HG03439 (cell line): Measurements from ENCODE around the gene PRDM11.

Source experiments
- ATAC-seq: cut with Tn5 transposase; IDR thresholded peaks from one replicate; pipeline ENCODE4 v1.9.1; 2021; ENCODE audit warnings: mild to moderate bottlenecking, moderate library complexity; ENCODE audit not compliant: unreplicated experiment

The PRDM11 gene

DNA sequence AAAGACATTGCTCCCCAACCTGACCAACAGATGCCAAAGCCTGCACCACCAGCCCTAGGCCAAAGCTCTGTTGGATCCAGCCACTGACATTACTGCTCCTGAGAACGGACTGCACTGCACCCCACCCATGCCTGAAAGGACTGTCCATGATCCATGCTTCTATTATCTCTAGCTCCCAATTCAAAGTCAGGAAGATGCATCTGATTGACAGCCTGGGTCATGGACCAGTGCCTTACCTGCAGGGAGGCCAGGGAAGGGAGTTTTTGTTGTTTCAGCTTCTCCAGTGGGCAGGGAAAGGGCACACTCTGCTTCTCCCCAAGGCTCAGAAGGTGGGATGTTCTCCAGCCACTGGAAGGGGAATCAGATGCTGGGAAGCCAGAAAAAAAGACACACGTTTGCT, 4.8 kb upstream of the PRDM11 start:
- ATAC-seq, result no peak

- no peak for ATAC-seq
Observed at GRCh38 chr11:45142241-45143055, 4.0 kb upstream of the PRDM11 start.

- no peak for ATAC-seq
Observed at GRCh38 chr11:45143494-45143893, 2.9 kb upstream of the PRDM11 start.

DNA sequence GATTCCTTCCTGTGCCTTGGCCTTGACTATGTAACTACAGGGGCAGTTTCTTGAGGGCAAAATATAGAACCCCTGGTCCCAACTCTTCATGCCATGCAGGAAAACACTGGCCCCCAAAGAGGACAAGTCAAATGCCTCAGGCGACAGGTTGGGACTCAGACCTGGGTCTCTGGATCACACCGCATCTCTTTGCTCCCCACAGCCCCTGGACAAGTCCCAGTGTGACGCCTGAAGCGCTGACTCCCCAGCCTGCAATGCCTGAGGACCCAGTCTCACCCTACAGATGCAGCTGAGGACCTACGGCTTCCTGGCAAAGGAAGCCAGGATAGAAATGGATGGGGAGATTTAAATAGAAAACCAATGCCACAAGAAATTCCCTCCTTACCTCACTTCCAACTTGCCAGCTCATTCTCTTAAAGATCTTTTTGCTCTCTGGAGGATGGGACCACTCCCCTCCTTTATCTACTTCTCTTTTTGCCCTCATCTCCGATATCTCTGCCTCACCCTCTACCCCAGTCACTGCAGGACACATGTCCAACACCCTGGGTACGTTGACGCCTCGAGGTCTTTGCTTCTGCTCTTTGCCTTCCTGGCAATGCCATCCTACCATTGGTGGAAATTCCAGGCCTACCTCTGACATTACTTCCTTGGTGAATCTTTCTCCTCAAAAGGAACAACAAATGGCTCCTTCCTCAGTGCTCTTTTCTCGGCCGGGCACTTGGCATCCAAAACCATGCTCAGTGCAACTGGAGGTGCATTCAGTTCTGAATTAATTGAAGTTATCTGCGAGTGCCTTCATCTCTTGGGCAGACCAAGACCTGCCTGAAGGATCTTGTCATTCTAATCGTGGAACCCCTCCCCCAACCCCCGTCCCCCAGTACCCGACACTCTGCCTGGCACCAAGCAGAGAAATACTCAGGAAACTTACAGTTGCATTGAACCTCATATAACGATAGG, 2.0 kb upstream of the PRDM11 start:
- no peak for ATAC-seq

GRCh38 chr11:45145083-45145378, 1.4 kb upstream of the PRDM11 start:
- ATAC-seq, result no peak

GRCh38 chr11:45145379-45146071, 914 bp upstream of the PRDM11 start:
- no peak for ATAC-seq

DNA sequence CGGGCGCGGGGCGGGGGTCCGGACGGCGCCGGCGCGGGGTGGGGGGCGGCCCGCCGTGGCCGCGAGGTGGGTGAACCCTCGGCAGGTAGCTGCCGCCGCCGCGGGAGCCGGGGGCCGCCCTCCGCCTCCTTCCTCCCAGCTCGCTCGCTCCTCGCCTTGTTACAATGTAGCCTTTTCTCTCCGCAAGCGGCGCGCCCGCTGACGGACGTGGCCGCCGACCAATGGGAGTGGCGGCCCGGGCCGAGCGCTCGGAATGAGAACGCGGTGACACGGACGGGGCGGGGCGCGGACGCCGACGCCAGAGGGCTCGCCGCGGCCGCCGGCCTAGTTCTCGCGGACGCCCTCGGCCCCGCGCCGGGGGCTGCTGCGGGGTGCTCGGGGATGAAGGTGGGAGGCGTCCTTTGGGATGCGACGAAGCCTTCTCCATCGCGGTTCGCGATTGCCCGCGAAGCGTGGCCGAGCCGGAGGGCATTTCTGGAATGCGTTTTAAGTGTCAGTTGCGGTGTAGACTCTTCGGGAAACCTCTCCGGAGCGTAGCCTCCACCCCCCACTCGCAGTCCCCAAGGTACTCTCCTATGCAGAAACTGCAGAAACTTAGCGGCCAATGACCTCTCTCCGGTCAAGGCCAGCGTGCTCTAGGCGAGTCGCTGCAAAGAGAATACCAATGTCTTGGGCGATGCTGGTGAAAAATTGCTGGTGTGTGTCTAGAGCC, 734 bp downstream of the PRDM11 start:
- peak; percentile 98 for ATAC-seq

- no peak for ATAC-seq
Observed at GRCh38 chr11:45147891-45148675, 1.6 kb downstream of the PRDM11 start.

GRCh38 chr11:45149483-45150056, 3.1 kb downstream of the PRDM11 start:
- no peak for ATAC-seq

GRCh38 chr11:45150301-45150700, 3.9 kb downstream of the PRDM11 start:
- no peak for ATAC-seq

- no peak for ATAC-seq
Observed at GRCh38 chr11:45150943-45151342, 4.5 kb downstream of the PRDM11 start.

- ATAC-seq, result no peak
Observed at GRCh38 chr11:45151362-45151982, 5.0 kb downstream of the PRDM11 start.

DNA sequence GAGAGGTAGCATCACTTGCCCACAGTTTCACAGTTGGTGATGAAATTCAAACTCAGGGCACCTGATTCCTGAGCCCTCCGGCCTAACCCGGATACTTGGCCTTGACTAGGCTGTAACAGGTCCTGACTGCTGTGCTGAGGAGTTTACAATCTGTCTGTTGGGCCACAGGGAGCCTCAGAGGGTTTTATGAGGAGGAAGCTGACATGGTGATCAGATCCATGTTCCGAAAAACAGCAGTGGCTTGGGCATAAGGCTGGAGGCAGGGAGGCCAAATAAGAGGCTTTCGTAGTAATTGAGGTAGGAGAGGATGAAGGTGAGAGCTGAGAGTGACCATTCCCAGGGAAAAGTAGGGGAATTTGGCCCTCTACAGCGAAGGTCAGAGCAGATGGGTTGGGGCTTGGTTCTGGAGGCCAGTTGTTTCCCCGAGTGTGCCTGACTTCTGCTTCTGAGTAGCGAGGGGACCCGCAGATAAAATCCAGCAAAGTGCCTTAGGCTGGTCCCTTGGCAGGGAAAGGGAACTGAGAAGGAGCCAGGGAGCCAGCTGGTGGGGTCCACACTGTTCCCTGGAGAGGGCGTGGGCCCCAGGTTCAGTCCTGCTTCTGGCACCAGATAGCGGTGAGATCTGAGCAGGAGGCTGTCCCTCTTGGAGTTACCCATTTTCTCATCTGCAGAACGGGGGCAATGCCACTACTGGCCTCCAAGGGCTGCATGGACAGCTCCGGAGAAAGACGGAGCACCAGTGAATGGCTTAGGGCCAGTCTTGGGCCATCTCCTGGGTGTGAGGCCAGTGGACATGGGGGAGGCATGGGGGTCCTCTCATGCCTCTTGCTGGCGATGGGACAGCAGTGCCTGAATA, 6.5 kb downstream of the PRDM11 start:
- ATAC-seq, result no peak

GRCh38 chr11:45154276-45154675, 7.8 kb downstream of the PRDM11 start:
- ATAC-seq, result no peak

GRCh38 chr11:45155058-45155551, 8.7 kb downstream of the PRDM11 start:
- no peak for ATAC-seq

DNA sequence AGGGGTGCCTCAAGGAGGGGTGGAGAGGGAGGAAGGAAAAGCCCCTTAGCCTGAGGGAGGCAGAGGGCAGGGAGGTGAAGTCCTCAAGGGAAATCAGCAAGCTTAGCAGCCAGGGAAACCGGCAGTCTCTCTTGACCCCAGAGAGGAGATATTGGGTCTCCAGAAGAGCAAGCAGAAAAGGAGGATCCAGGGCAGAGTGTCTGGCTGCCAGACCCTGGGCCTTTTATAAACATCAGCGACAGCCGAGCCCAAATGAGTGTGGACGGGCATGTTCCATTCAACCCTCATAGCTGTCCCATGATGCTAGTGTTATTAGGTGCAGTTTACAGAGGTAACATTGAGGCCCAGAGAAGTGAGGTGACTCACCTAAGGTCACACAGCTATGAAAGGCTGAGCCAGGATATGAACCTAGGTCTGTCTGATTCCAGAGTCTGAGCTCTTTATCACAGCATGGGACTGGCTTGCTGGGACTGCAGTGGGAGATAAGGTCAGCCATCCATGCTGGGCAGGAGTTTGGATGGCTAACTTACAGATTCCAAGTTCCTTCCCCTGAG, 9.3 kb downstream of the PRDM11 start:
- no peak for ATAC-seq

DNA sequence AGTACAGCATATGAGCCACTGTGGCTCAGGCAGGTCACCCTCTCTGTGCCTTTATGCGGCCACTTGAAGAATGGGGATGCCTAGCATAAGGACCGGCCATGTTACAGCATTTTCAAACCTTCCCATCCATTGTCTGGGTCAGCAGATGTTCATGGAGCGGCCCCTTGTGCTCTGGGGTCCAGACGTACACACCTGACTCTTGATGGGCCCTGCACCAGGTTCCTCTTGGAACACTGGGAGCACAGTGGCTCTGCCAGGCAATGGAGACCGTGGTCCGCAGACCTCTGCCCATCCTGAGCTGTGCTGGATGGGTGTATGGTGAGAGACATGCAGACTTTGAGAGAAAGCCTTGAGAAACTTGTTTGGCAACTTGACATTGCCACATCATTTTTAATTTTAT, 9.8 kb downstream of the PRDM11 start:
- ATAC-seq, result no peak

DNA sequence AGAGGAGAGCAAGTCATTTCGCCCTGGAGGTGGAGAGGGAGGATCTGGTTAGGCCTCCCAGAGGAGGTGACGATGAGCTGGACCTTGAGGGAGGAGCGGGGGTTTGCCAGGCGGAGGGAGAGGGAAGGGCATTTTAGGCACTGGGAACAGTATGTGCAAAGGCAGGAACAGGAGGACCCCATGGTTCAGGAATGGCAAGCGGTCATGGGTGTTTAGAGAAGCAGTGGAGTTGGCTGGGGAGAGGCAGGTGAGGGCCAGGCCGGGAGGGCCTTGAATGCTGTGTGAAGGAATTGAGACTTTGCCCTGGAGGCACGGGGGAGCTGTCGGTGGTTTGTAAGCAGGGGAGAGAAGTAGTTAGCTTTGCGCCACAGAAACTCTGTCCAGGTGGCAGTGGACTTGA, 10.3 kb downstream of the PRDM11 start:
- no peak for ATAC-seq
